ENCODE data around the gene COG8.

DNA sequence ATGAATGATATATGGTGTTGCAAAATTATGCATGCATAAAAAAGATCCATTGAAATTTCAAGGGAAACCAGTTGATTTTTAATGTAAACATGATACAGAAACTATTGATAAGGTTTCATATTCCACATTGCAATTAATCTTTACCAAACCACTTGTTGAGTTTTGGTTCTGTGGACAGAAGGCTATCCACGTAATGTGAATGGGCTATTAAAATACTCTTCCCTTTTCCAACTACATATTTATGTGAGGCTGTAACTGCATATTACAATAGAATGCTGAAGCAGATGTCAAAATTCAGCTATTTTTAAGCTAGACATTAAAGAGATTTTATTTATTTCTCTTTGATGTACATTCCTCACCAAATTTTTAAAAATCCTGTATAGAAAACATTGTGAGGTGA lies 62.0 kb downstream of the COG8 start:
- no peak for TF ChIP-seq EZH2phosphoT487 (IDR thresholded peaks at IDR 0.05; ENCODE audit: low read depth, severe bottlenecking, unreplicated experiment)
- TF ChIP-seq CTCF (IDR thresholded peaks at IDR 0.05; ENCODE audit: poor library complexity): no peak
